ENCODE data around the gene CCDC92. TPM values are rescaled to one million over a fixed set of nuclear protein-coding genes. Genes with fewer than 3 reads are reported as not detected.

Gene CCDC92
- total RNA-seq (2014; rRNA removed; shearing (Covaris generic)), result 0.33 and 0.63 TPM in 2 replicates
- polyA plus RNA-seq (2015; cell fraction: cytosol; rRNA removed), result 2.8 and 2.9 TPM in 2 replicates
- polyA plus RNA-seq (2015; cell fraction: nucleus; rRNA removed), result 1.7 and 2.1 TPM in 2 replicates

GRCh38 chr12:123972457-123973401, at the start of gene CCDC92, which contains the start of gene ZNF664:
TSS of gene CCDC92 (minus strand) at chr12:123972831. CDS start at chr12:123944305, 28,526 bp downstream.
TSS of gene ZNF664 (plus strand) at chr12:123973215. CDS start at chr12:124012145, 38,930 bp downstream.
- DNase-seq (ENCODE audit: low read depth), result peak; percentile 82

- no peak for DNase-seq (ENCODE audit: low read depth)
These were observed 49.5 kb upstream of the CCDC92 start for GRCh38 chr12:124022161-124022560.

- DNase-seq (ENCODE audit: low read depth), result no peak
These were observed 48.4 kb upstream of the CCDC92 start for GRCh38 chr12:124021007-124021406.

GRCh38 chr12:124020514-124020949, 47.9 kb upstream of the CCDC92 start:
- no peak for DNase-seq (ENCODE audit: low read depth)

GRCh38 chr12:124019115-124019514, 46.5 kb upstream of the CCDC92 start:
- DNase-seq (ENCODE audit: low read depth), result no peak

GRCh38 chr12:124018539-124018938, 45.9 kb upstream of the CCDC92 start:
- DNase-seq (ENCODE audit: low read depth), result no peak

- no peak for DNase-seq (ENCODE audit: low read depth)
These were observed 44.4 kb upstream of the CCDC92 start for GRCh38 chr12:124017064-124017463.

- DNase-seq (ENCODE audit: low read depth), result no peak
These were observed 43.1 kb upstream of the CCDC92 start for GRCh38 chr12:124015494-124016461.

GRCh38 chr12:124013073-124013472, 40.4 kb upstream of the CCDC92 start:
- peak; percentile 36 for DNase-seq (ENCODE audit: low read depth)

GRCh38 chr12:124011435-124012115, 38.9 kb upstream of the CCDC92 start:
- no peak for DNase-seq (ENCODE audit: low read depth)

GRCh38 chr12:124010687-124011086, 38.1 kb upstream of the CCDC92 start:
- no peak for DNase-seq (ENCODE audit: low read depth)

GRCh38 chr12:124009781-124010180, 37.1 kb upstream of the CCDC92 start:
- DNase-seq (ENCODE audit: low read depth), result no peak

GRCh38 chr12:124008595-124008994, 36.0 kb upstream of the CCDC92 start:
- DNase-seq (ENCODE audit: low read depth), result no peak

- DNase-seq (ENCODE audit: low read depth), result no peak
These were observed 35.4 kb upstream of the CCDC92 start for GRCh38 chr12:124007826-124008570.

- DNase-seq (ENCODE audit: low read depth), result no peak
These were observed 34.4 kb upstream of the CCDC92 start for GRCh38 chr12:124006846-124007713.

- DNase-seq (ENCODE audit: low read depth), result no peak
These were observed 33.6 kb upstream of the CCDC92 start for GRCh38 chr12:124006085-124006845.

GRCh38 chr12:124004233-124004875, 31.7 kb upstream of the CCDC92 start:
- no peak for DNase-seq (ENCODE audit: low read depth)

- DNase-seq (ENCODE audit: low read depth), result no peak
These were observed 30.0 kb upstream of the CCDC92 start for GRCh38 chr12:124002654-124003053.
